ENCODE measurements around the gene PRKCZ. TPM values are rescaled to one million over a fixed set of nuclear protein-coding genes. Genes with fewer than 3 reads are reported as not detected.

PRKCZ gene
- total and polyA plus RNA-seq, 4 donors: 4.8 to 9.9 (median 8.4) TPM

DNA sequence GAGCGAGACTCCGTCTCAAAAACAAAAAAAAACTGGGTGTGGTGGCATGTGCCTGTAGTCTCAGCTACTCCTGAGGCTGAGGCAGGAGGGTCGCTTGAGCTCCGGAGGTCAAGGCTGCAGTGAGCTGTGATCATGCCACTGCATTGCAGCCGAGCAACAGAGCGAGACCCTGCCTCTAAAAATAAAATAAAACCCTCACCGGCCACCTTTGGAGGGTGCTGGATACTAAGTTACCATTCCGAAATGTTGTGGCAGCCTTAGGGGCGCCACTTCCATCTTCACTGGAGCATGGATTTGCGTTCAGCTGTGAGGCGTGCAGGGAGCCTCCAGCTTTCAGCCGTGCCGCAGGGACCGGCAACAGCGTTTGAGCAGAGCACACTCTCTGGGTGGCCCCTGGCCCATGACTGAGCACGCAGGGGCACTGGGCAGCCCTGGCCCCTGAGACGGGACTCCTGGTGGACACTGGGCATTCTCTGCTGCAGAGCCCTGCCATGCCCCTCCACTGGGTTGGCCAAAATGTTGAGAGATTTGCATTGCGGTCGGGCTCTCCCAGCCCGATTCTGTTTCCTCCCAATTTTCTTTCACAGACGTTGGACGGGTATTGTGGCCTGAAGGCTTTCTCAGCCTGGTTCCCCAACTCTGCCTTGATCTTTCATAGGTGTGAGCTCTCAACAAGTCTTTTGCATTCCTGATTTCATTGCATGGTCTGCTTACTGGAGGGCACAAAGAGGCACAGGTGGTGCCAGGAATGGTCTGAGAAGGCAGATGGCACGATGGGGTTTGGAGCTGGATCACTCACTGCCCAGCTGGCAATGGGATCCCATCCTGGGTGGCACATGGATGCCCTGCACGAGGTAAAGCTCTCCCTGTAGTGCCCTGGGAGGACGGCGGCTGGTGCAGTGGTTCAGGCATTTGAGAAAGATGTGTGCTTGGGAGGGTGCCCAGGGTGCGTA lies 40.8 kb upstream of the PRKCZ start (continued):
- TF ChIP-seq, protein P1, sequence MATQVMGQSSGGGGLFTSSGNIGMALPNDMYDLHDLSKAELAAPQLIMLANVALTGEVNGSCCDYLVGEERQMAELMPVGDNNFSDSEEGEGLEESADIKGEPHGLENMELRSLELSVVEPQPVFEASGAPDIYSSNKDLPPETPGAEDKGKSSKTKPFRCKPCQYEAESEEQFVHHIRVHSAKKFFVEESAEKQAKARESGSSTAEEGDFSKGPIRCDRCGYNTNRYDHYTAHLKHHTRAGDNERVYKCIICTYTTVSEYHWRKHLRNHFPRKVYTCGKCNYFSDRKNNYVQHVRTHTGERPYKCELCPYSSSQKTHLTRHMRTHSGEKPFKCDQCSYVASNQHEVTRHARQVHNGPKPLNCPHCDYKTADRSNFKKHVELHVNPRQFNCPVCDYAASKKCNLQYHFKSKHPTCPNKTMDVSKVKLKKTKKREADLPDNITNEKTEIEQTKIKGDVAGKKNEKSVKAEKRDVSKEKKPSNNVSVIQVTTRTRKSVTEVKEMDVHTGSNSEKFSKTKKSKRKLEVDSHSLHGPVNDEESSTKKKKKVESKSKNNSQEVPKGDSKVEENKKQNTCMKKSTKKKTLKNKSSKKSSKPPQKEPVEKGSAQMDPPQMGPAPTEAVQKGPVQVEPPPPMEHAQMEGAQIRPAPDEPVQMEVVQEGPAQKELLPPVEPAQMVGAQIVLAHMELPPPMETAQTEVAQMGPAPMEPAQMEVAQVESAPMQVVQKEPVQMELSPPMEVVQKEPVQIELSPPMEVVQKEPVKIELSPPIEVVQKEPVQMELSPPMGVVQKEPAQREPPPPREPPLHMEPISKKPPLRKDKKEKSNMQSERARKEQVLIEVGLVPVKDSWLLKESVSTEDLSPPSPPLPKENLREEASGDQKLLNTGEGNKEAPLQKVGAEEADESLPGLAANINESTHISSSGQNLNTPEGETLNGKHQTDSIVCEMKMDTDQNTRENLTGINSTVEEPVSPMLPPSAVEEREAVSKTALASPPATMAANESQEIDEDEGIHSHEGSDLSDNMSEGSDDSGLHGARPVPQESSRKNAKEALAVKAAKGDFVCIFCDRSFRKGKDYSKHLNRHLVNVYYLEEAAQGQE (IDR thresholded peaks at IDR 0.05): no peak
- TF ChIP-seq RXRA (IDR thresholded peaks at IDR 0.05): no peak

DNA sequence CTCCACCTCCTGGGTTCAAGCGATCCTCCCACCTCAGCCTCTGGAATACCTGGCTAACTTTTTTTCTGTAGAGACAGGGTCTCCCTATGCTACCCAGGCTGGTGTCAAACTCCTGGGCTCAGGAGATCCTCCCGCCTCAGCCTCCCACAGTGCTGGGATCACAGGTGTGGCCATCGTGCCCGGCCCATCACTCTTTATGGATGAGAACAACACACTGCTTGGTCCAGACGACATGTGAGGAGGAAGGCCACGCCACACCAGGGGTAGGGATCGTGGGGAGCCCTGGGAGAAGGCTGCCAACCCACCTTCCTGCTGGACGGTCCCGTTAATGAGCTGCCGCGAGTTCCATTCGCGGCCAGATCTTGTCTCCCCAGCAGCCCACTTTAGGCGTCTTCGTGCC lies 36.0 kb upstream of the PRKCZ start:
- DNase-seq (ENCODE audit: low spot score): no peak
- no peak for TF ChIP-seq RAD21 (IDR thresholded peaks at IDR 0.05)
- TF ChIP-seq, protein P2, sequence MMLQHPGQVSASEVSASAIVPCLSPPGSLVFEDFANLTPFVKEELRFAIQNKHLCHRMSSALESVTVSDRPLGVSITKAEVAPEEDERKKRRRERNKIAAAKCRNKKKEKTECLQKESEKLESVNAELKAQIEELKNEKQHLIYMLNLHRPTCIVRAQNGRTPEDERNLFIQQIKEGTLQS (IDR thresholded peaks at IDR 0.05): no peak
- no peak for TF ChIP-seq HNF4G (IDR thresholded peaks at IDR 0.05)
- TF ChIP-seq NR2F2 (IDR thresholded peaks at IDR 0.05): no peak
- TF ChIP-seq SP1 (IDR thresholded peaks at IDR 0.05): no peak
- TF ChIP-seq GABPA (IDR thresholded peaks at IDR 0.05 in 1 of 2, conservative IDR thresholded peaks at IDR 0.05 in 1 of 2): no peak
- no peak for TF ChIP-seq TAF1 (conservative IDR thresholded peaks at IDR 0.05)
- TF ChIP-seq, protein P3, sequence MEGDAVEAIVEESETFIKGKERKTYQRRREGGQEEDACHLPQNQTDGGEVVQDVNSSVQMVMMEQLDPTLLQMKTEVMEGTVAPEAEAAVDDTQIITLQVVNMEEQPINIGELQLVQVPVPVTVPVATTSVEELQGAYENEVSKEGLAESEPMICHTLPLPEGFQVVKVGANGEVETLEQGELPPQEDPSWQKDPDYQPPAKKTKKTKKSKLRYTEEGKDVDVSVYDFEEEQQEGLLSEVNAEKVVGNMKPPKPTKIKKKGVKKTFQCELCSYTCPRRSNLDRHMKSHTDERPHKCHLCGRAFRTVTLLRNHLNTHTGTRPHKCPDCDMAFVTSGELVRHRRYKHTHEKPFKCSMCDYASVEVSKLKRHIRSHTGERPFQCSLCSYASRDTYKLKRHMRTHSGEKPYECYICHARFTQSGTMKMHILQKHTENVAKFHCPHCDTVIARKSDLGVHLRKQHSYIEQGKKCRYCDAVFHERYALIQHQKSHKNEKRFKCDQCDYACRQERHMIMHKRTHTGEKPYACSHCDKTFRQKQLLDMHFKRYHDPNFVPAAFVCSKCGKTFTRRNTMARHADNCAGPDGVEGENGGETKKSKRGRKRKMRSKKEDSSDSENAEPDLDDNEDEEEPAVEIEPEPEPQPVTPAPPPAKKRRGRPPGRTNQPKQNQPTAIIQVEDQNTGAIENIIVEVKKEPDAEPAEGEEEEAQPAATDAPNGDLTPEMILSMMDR (IDR thresholded peaks at IDR 0.05; ENCODE audit: low read depth, low read length, missing input control): no peak
- no peak for TF ChIP-seq HNF4A (conservative IDR thresholded peaks at IDR 0.05)
- Histone ChIP-seq H3K9ac (ENCODE audit: low read depth in 1 of 2, low read length in 2 of 2) (no peak overlapping the region), H3K27me3 (ENCODE audit: control insufficient read depth in 4 of 4, insufficient read depth in 4 of 4, low read length in 3 of 4) (peaks cover 0 to 6% (median 4%) of the 10 kb centered on the region in 4 donors), H3K36me3 (ENCODE audit: control insufficient read depth in 4 of 4, insufficient read depth in 3 of 4, low read depth in 1 of 4, low read length in 3 of 4) (no peaks in the 10 kb centered on the region), H3K4me1 (ENCODE audit: control insufficient read depth in 4 of 4, insufficient read depth in 4 of 4, low read length in 3 of 4) (peaks cover 0 to under 1% (median 0%) of the 10 kb centered on the region in 4 donors), H3K4me3 (ENCODE audit: low read depth in 1 of 3, low read length in 3 of 3) (no peak overlapping the region), H3K9me3 (ENCODE audit: control insufficient read depth in 4 of 4, low read length in 3 of 4) (no peaks in the 10 kb centered on the region), H3K27ac (ENCODE audit: low read depth in 1 of 2, low read length in 2 of 2) (no peak overlapping the region)
- 82% methylated on average over 15 of the region's 15 CpGs for WGBS
